HepG2 (cell line): Measurements from ENCODE around the gene SCIN. TPM values are rescaled to one million over a fixed set of nuclear protein-coding genes. Genes with fewer than 3 reads are reported as not detected.

Source experiments
- AHR ChIP-seq: IDR thresholded peaks from 2 replicates; pipeline ENCODE4 v1.6.1; 2018; ENCODE audit warnings: missing genetic modification reagents, missing compliant biosample characterization
- ESRRA ChIP-seq: sonication (generic); formaldehyde crosslinking; IDR thresholded peaks from 2 replicates; pipeline ENCODE4 v1.5.1; 2020; ENCODE audit warnings: mild to moderate bottlenecking, low read depth, missing genetic modification reagents
- FOSL2 ChIP-seq: sonication (generic); formaldehyde crosslinking; IDR thresholded peaks from 2 replicates; pipeline ENCODE4 v1.4.0; 2020; ENCODE audit warnings: missing genetic modification reagents
- HNRNPUL1 ChIP-seq: fragments of 200-400 bp; formaldehyde crosslinking; IDR thresholded peaks from 2 replicates; pipeline ENCODE4 v1.6.1; 2017; ENCODE audit warnings: low read depth, mild to moderate bottlenecking, low read length, moderate library complexity
- IRX3 ChIP-seq: sonication (generic); formaldehyde crosslinking; IDR thresholded peaks from 2 replicates; pipeline ENCODE4 v1.8.1; 2023; ENCODE audit warnings: mild to moderate bottlenecking, low read depth, missing genetic modification reagents, borderline replicate concordance
- KAT2B ChIP-seq: fragments of 150-350 bp; IDR thresholded peaks from 2 replicates; pipeline ENCODE4 v1.6.1; 2014; ENCODE audit warnings: low read depth, low read length, borderline replicate concordance
- MEF2D ChIP-seq: sonication (generic); formaldehyde crosslinking; IDR thresholded peaks from 2 replicates; pipeline ENCODE4 v1.5.1; 2020; ENCODE audit warnings: mild to moderate bottlenecking, missing genetic modification reagents
- MIXL1 ChIP-seq: IDR thresholded peaks from 2 replicates; pipeline ENCODE4 v1.6.1; 2016
- NFKBIZ ChIP-seq: IDR thresholded peaks from 2 replicates; pipeline ENCODE4 v1.6.1; 2018; ENCODE audit warnings: missing genetic modification reagents, missing compliant biosample characterization
- RXRA ChIP-seq: sonication (generic); formaldehyde crosslinking; IDR thresholded peaks from 2 replicates; pipeline ENCODE4 v1.5.1; 2020; ENCODE audit warnings: missing genetic modification reagents
- ZNF17 ChIP-seq: sonication (generic); formaldehyde crosslinking; IDR thresholded peaks from 2 replicates; pipeline ENCODE4 v1.5.0; 2020; ENCODE audit warnings: mild to moderate bottlenecking, missing genetic modification reagents
- polyA plus RNA-seq, 8 experiments: library from polyadenylated mRNA; depleted of rRNA in 3 of 8; stranded (reverse) in 7 of 8; unstranded in 1 of 8; fragments of >200 nt; fragmentation: Illumina TruSeq in 4 of 8; extraction: Trizol in 4 of 8; gene quantifications; 2 replicates each; pipeline versions ENCODE4 v1.2.1 to v1.2.3, GENCODE V29; 2011 to 2016; ENCODE audit warnings: low read depth in 4 of 8, missing spikeins in 1 of 8, mixed read lengths in 1 of 8; ENCODE audit not compliant: insufficient read depth in 1 of 8
- total RNA-seq, 5 experiments: library from RNA; depleted of rRNA; stranded (reverse); fragments of >200 nt; fragmentation: Illumina TruSeq; extraction: Trizol; gene quantifications; 2 replicates each; pipeline ENCODE4 v1.2.3, GENCODE V29; 2016; ENCODE audit warnings: low read depth in 1 of 5
- TF ChIP-seq, protein P1 (sequence below): sonication (generic); formaldehyde crosslinking; IDR thresholded peaks from 2 replicates; pipeline ENCODE4 v1.5.1; 2020; ENCODE audit warnings: missing genetic modification reagents, mild to moderate bottlenecking, borderline replicate concordance
- TF ChIP-seq, protein P2 (sequence below): IDR thresholded peaks from 2 replicates; pipeline ENCODE4 v1.6.1; 2016; ENCODE audit warnings: mild to moderate bottlenecking
- TF ChIP-seq, protein P3 (sequence below): sonication (generic); formaldehyde crosslinking; IDR thresholded peaks from 2 replicates; pipeline ENCODE4 v1.5.1; 2020; ENCODE audit warnings: mild to moderate bottlenecking, missing genetic modification reagents, moderate library complexity
- TF ChIP-seq, protein P4 (sequence below): sonication (generic); formaldehyde crosslinking; IDR thresholded peaks from 2 replicates; pipeline ENCODE4 v1.4.0; 2020; ENCODE audit warnings: missing genetic modification reagents
- TF ChIP-seq, protein P5 (sequence below): sonication (generic); formaldehyde crosslinking; IDR thresholded peaks from 2 replicates; pipeline ENCODE4 v1.4.0; 2020; ENCODE audit warnings: missing genetic modification reagents
- TF ChIP-seq, protein P6 (sequence below): sonication (generic); formaldehyde crosslinking; conservative IDR thresholded peaks from 2 replicates; pipeline ENCODE4 v1.8.0; 2022; ENCODE audit warnings: mild to moderate bottlenecking, moderate library complexity, missing genetic modification reagents

Gene SCIN
- total and polyA plus RNA-seq, 2 of the 13 experiments (the other 11 are each of a cell fraction or from before 2014, with no cell fraction given), result not detected

DNA sequence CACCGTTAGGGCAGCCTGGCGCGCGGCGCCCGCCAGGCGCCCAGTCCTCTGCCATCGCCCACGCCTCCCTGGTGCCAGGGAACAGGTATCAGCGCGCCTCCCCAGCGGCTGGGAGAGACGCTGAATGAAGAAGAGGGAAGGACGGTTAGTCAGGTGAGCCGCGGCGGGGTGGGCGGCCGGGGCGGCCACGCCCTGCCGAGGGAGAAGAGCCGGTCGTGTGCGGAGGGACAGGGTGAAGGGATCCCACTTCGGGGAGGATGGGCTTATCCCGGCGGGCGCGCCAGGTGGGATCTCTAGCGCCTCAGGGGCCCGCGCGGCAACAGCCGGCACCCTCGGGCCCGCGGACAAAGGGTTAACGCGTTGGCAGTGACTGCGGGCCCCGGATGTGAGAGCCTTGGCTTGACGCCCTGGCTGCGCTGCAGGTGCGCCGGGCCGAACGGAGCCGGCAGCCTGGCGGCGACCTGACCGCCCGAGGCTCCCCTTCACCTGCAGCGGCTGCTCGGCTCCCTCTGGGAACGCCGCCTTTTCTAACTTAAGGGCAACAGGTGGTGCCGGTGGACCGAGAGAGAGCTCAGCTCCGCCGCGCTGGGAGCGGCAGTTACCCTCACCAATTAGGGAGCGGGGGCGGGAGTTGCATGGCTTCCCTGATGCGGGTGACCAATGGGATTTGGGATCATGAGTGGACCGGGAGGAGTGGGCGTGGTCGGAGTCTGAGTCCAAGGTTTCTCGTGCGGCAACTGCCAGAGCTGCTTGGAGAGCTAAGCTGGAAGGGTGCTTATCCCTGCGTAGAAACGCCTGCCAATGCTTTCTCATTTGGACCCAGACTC, 116.6 kb downstream of the SCIN start, which contains the start of gene ARL4A (continued):
- TF ChIP-seq, protein P1, sequence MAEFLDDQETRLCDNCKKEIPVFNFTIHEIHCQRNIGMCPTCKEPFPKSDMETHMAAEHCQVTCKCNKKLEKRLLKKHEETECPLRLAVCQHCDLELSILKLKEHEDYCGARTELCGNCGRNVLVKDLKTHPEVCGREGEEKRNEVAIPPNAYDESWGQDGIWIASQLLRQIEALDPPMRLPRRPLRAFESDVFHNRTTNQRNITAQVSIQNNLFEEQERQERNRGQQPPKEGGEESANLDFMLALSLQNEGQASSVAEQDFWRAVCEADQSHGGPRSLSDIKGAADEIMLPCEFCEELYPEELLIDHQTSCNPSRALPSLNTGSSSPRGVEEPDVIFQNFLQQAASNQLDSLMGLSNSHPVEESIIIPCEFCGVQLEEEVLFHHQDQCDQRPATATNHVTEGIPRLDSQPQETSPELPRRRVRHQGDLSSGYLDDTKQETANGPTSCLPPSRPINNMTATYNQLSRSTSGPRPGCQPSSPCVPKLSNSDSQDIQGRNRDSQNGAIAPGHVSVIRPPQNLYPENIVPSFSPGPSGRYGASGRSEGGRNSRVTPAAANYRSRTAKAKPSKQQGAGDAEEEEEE (CRISPR knock-in tag), result no peak
- TF ChIP-seq, protein P2, sequence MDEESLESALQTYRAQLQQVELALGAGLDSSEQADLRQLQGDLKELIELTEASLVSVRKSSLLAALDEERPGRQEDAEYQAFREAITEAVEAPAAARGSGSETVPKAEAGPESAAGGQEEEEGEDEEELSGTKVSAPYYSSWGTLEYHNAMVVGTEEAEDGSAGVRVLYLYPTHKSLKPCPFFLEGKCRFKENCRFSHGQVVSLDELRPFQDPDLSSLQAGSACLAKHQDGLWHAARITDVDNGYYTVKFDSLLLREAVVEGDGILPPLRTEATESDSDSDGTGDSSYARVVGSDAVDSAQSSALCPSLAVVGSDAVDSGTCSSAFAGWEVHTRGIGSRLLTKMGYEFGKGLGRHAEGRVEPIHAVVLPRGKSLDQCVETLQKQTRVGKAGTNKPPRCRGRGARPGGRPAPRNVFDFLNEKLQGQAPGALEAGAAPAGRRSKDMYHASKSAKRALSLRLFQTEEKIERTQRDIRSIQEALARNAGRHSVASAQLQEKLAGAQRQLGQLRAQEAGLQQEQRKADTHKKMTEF (CRISPR knock-in tag), result peak; percentile 83; the same call in 1 of the 2 replicates
- TF ChIP-seq NFKBIZ (CRISPR knock-in tag) (no peak), MIXL1 (CRISPR knock-in tag) (peak; percentile 78), ZNF17 (CRISPR knock-in tag) (0 out of 2 replicates have a peak, but pooled peaks have one; percentile 85), HNRNPUL1 (no peak), IRX3 (CRISPR knock-in tag) (no peak), AHR (CRISPR knock-in tag) (no peak), RXRA (peak; percentile 58; the same call in 1 of the 2 replicates), KAT2B (no peak), MEF2D (CRISPR knock-in tag) (no peak), FOSL2 (CRISPR knock-in tag) (peak; percentile 16; the same call in 1 of the 2 replicates), ESRRA (CRISPR knock-in tag) (0 out of 2 replicates have a peak, but pooled peaks have one; percentile 21)
- TF ChIP-seq, protein P3, sequence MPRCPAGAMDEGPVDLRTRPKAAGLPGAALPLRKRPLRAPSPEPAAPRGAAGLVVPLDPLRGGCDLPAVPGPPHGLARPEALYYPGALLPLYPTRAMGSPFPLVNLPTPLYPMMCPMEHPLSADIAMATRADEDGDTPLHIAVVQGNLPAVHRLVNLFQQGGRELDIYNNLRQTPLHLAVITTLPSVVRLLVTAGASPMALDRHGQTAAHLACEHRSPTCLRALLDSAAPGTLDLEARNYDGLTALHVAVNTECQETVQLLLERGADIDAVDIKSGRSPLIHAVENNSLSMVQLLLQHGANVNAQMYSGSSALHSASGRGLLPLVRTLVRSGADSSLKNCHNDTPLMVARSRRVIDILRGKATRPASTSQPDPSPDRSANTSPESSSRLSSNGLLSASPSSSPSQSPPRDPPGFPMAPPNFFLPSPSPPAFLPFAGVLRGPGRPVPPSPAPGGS (CRISPR knock-in tag), result peak; percentile 83; the same call in 1 of the 2 replicates
- TF ChIP-seq, protein P4, sequence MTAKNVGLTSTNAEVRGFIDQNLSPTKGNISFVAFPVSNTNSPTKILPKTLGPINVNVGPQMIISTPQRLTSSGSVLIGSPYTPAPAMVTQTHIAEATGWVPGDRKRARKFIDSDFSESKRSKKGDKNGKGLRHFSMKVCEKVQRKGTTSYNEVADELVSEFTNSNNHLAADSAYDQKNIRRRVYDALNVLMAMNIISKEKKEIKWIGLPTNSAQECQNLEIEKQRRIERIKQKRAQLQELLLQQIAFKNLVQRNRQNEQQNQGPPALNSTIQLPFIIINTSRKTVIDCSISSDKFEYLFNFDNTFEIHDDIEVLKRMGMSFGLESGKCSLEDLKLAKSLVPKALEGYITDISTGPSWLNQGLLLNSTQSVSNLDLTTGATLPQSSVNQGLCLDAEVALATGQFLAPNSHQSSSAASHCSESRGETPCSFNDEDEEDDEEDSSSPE (CRISPR knock-in tag), result peak; percentile 55; the same call in 1 of the 2 replicates
- TF ChIP-seq, protein P5, sequence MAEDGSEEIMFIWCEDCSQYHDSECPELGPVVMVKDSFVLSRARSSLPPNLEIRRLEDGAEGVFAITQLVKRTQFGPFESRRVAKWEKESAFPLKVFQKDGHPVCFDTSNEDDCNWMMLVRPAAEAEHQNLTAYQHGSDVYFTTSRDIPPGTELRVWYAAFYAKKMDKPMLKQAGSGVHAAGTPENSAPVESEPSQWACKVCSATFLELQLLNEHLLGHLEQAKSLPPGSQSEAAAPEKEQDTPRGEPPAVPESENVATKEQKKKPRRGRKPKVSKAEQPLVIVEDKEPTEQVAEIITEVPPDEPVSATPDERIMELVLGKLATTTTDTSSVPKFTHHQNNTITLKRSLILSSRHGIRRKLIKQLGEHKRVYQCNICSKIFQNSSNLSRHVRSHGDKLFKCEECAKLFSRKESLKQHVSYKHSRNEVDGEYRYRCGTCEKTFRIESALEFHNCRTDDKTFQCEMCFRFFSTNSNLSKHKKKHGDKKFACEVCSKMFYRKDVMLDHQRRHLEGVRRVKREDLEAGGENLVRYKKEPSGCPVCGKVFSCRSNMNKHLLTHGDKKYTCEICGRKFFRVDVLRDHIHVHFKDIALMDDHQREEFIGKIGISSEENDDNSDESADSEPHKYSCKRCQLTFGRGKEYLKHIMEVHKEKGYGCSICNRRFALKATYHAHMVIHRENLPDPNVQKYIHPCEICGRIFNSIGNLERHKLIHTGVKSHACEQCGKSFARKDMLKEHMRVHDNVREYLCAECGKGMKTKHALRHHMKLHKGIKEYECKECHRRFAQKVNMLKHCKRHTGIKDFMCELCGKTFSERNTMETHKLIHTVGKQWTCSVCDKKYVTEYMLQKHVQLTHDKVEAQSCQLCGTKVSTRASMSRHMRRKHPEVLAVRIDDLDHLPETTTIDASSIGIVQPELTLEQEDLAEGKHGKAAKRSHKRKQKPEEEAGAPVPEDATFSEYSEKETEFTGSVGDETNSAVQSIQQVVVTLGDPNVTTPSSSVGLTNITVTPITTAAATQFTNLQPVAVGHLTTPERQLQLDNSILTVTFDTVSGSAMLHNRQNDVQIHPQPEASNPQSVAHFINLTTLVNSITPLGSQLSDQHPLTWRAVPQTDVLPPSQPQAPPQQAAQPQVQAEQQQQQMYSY (CRISPR knock-in tag), result no peak
- TF ChIP-seq, protein P6, sequence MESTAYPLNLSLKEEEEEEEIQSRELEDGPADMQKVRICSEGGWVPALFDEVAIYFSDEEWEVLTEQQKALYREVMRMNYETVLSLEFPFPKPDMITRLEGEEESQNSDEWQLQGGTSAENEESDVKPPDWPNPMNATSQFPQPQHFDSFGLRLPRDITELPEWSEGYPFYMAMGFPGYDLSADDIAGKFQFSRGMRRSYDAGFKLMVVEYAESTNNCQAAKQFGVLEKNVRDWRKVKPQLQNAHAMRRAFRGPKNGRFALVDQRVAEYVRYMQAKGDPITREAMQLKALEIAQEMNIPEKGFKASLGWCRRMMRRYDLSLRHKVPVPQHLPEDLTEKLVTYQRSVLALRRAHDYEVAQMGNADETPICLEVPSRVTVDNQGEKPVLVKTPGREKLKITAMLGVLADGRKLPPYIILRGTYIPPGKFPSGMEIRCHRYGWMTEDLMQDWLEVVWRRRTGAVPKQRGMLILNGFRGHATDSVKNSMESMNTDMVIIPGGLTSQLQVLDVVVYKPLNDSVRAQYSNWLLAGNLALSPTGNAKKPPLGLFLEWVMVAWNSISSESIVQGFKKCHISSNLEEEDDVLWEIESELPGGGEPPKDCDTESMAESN, result peak; percentile 71
